ENCODE measurements around the gene TEX28.
"Not testable (repeated sequence)": the region's sequence is repeated elsewhere in the genome, so short reads cannot be mapped to it uniquely, and the experiment has no call there.

DNA sequence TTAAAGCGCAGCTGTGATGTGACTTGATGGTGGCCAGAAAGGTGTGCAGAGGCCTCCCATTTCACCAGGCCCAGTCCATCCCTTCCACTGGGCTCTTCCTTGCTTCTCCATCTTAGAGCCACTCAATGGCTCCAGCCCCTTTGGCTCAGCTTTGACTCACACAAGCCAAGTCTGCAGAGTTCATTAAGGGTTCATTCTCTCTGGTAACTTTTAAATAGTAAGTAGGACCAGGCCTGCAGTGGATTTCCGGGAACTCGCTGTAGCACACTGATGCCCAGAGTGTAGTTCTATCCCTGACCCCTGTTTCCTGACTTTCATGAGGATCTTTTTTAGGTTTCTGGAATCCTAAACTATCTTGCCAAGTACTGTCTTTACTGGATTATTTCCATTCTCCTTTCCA, 25.7 kb downstream of the TEX28 start:
- TF ChIP-seq, protein P1, sequence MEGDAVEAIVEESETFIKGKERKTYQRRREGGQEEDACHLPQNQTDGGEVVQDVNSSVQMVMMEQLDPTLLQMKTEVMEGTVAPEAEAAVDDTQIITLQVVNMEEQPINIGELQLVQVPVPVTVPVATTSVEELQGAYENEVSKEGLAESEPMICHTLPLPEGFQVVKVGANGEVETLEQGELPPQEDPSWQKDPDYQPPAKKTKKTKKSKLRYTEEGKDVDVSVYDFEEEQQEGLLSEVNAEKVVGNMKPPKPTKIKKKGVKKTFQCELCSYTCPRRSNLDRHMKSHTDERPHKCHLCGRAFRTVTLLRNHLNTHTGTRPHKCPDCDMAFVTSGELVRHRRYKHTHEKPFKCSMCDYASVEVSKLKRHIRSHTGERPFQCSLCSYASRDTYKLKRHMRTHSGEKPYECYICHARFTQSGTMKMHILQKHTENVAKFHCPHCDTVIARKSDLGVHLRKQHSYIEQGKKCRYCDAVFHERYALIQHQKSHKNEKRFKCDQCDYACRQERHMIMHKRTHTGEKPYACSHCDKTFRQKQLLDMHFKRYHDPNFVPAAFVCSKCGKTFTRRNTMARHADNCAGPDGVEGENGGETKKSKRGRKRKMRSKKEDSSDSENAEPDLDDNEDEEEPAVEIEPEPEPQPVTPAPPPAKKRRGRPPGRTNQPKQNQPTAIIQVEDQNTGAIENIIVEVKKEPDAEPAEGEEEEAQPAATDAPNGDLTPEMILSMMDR (IDR thresholded peaks at IDR 0.05), result not testable (repeated sequence)
- not testable (repeated sequence) for TF ChIP-seq POLR2A (IDR thresholded peaks at IDR 0.05)

Measured in right lobe of liver (tissue), 4 donors.